GM12878 (cell line): ENCODE measurements around the gene NHSL1. TPM values are rescaled to one million over a fixed set of nuclear protein-coding genes. Genes with fewer than 3 reads are reported as not detected.

Experiments
- ATAC-seq: fragments of 200-7000 bp; cut with Tn5 transposase; 3 replicates; pipeline ENCODE4 v1.9.1; 2020; ENCODE audit warnings: mild to moderate bottlenecking, moderate library complexity
- BruUV-seq: library from RNA; stranded (reverse); fragments of 400-500 nt; replicated peaks from 2 replicates; lab custom pipeline; 2021; lab: Mats Ljungman, UMichigan
- CTCF ChIA-PET: fragments of 300-600 bp; sonication (Branson Sonifier 250); formaldehyde crosslinking; extraction: SDS; loops from one replicate; lab custom pipeline; 2021; ENCODE audit warnings: inconsistent platforms; lab: Yijun Ruan, JAX
- POLR2A ChIA-PET: fragments of 350-600 bp; formaldehyde crosslinking; extraction: SDS; loops from one replicate; lab custom pipeline; 2021; ENCODE audit warnings: inconsistent platforms; lab: Charles Lee
- RAD21 ChIA-PET: fragments of 300-600 bp; sonication (Branson Sonifier 250); formaldehyde crosslinking; loops from one replicate; lab custom pipeline; 2023; ENCODE audit warnings: antibody characterized with exemption; ENCODE audit not compliant: unreplicated experiment; lab: Charles Lee
- SMC1A ChIA-PET: fragments of 300-600 bp; sonication (Branson Sonifier 250); formaldehyde crosslinking; loops from one replicate; lab custom pipeline; 2023; ENCODE audit not compliant: unreplicated experiment, uncharacterized antibody; lab: Charles Lee
- DNase-seq: peaks from one replicate; pipeline ENCODE4 v3.0.0-alpha.2; 2011; ENCODE audit warnings: low read depth, low spot score
- FAIRE-seq: peaks from 3 replicates; lab custom pipeline; 2011; peaks lifted over from hg19 to GRCh38; lab: Jason Lieb, UNC
- H2AFZ ChIP-seq: 2 replicates; pipeline ENCODE4 v1.6.0; 2011; ENCODE audit warnings: low read depth, low read length, control low read depth; ENCODE audit not compliant: control insufficient read depth
- H3K27ac ChIP-seq: 2 replicates; pipeline ENCODE4 v1.5.1; 2011; ENCODE audit warnings: control low read depth; ENCODE audit not compliant: control insufficient read depth, insufficient read depth
- H3K27me3 ChIP-seq, 2 experiments: replicated peaks in 1 of 2; 2 replicates each; pipeline versions ENCODE4 v1.6.0 to v1.6.1; 2011; ENCODE audit warnings: low read length in 1 of 2; ENCODE audit not compliant: control insufficient read depth in 2 of 2, insufficient read depth in 2 of 2
- H3K36me3 ChIP-seq, 2 experiments: 2 replicates each; pipeline ENCODE4 v1.5.1; 2011; ENCODE audit warnings: low read length in 1 of 2; ENCODE audit not compliant: control insufficient read depth in 2 of 2, insufficient read depth in 2 of 2
- H3K4me1 ChIP-seq: 2 replicates; pipeline ENCODE4 v1.6.1; 2011; ENCODE audit warnings: mild to moderate bottlenecking, low read length, moderate library complexity, mixed read lengths; ENCODE audit not compliant: control insufficient read depth, insufficient read depth
- H3K4me2 ChIP-seq: 2 replicates; pipeline ENCODE4 v1.6.0; 2011; ENCODE audit warnings: control low read depth; ENCODE audit not compliant: control insufficient read depth, insufficient read depth
- H3K4me3 ChIP-seq: fragments of 200-600 bp; sonication (generic); 2 replicates; pipeline ENCODE4 v1.5.1; 2016
- H3K79me2 ChIP-seq: 2 replicates; pipeline ENCODE4 v1.6.0; 2011; ENCODE audit warnings: low read length; ENCODE audit not compliant: control insufficient read depth, insufficient read depth
- H3K9ac ChIP-seq: 2 replicates; pipeline ENCODE4 v1.8.0; 2011; ENCODE audit warnings: low read length, control low read depth, mixed read lengths; ENCODE audit not compliant: control insufficient read depth, insufficient read depth
- H3K9me3 ChIP-seq: replicated peaks from 3 replicates; pipeline ENCODE4 v1.5.1; 2011; ENCODE audit warnings: mild to moderate bottlenecking, low read length; ENCODE audit not compliant: control insufficient read depth, insufficient read depth
- H4K20me1 ChIP-seq: 2 replicates; pipeline ENCODE4 v1.6.0; 2011; ENCODE audit not compliant: control insufficient read depth, insufficient read depth
- CTCF ChIP-seq, 3 experiments: IDR thresholded peaks in 2 of 3; conservative IDR thresholded peaks in 1 of 3; 2 replicates each; pipeline ENCODE4 v1.5.1; 2011; ENCODE audit warnings: low read depth in 3 of 3, low read length in 3 of 3, mild to moderate bottlenecking in 3 of 3, control low read depth in 2 of 3, moderate library complexity in 2 of 3, inconsistent platforms in 1 of 3, mixed read lengths in 1 of 3; ENCODE audit not compliant: control insufficient read depth in 2 of 3, insufficient read depth in 1 of 3; ENCODE audit errors: extremely low read depth in 1 of 3
- MEF2B ChIP-seq: fragments of 450-650 bp; IDR thresholded peaks from 2 replicates; pipeline ENCODE4 v1.6.1; 2018; ENCODE audit warnings: mild to moderate bottlenecking, moderate library complexity; ENCODE audit not compliant: partially characterized antibody, poor library complexity, severe bottlenecking
- NFIC ChIP-seq: IDR thresholded peaks from 2 replicates; pipeline ENCODE4 v1.6.1; 2012; ENCODE audit warnings: low read depth, mild to moderate bottlenecking, inconsistent platforms, low read length, moderate library complexity
- NFYA ChIP-seq: IDR thresholded peaks from 2 replicates; pipeline ENCODE4 v1.6.1; 2011; ENCODE audit warnings: low read depth, mild to moderate bottlenecking, low read length, improper control_type of control experiment, borderline replicate concordance
- NFYB ChIP-seq: IDR thresholded peaks from 2 replicates; pipeline ENCODE4 v1.6.1; 2011; ENCODE audit warnings: low read depth, mild to moderate bottlenecking, low read length, improper control_type of control experiment, moderate library complexity; ENCODE audit not compliant: insufficient read depth
- RBBP5 ChIP-seq: fragments of 200-600 bp; sonication (generic); conservative IDR thresholded peaks from 2 replicates; pipeline ENCODE4 v1.6.1; 2016
- SMC3 ChIP-seq: IDR thresholded peaks from 2 replicates; pipeline ENCODE4 v1.6.1; 2011; ENCODE audit warnings: low read length, improper control_type of control experiment, borderline replicate concordance
- WGBS: methylation state at CpG from one replicate; pipeline ENCODE4 v1.1.6; 2016; ENCODE audit warnings: low lambda C conversion rate; ENCODE audit not compliant: insufficient replicate concordance, insufficient coverage; ENCODE audit errors: missing lambda C conversion rate; 5-methylcytosine and 5-hydroxymethylcytosine counted together
- in situ Hi-C: fragments of 300-500 bp; cut with MboI; formaldehyde crosslinking; loops from 9 replicates; pipeline ENCODE4 v1.14.3; 2018; ENCODE audit warnings: mixed read lengths
- intact Hi-C: fragments of 100-400 bp; cut with micrococcal nuclease; formaldehyde crosslinking; loops from one replicate; pipeline ENCODE4 v1.14.2; 2022; ENCODE audit not compliant: unreplicated experiment
- polyA plus RNA-seq, 11 experiments: library from polyadenylated mRNA; depleted of rRNA in 4 of 11; unstranded in 6 of 11; stranded (reverse) in 5 of 11; fragments of >200 nt; fragmentation: Nextera tagmentation in 4 of 11; fragmentation: Illumina TruSeq in 1 of 11; extraction: Ambion mirVana in 4 of 11; extraction: Trizol in 1 of 11; gene quantifications; 1 replicate in 1 of 11; 2 replicates in 10 of 11; pipeline versions ENCODE4 v1.2.1 to v1.2.3, GENCODE V29; 2011 to 2016; ENCODE audit warnings: inconsistent platforms in 2 of 11, missing spikeins in 2 of 11, low read depth in 1 of 11
- total RNA-seq, 4 experiments: library from RNA; depleted of rRNA in 3 of 4; stranded (reverse); fragments of >200 nt in 3 of 4; fragmentation: Illumina TruSeq in 1 of 4; extraction: Trizol in 1 of 4; gene quantifications; 2 replicates each; pipeline versions ENCODE4 v1.2.1 to v1.2.3, GENCODE V29; 2013 to 2021

NHSL1 gene
- total and polyA plus RNA-seq, 10 of the 15 experiments (the other 5 are each of a cell fraction or from before 2014, with no cell fraction given), result 0.26 to 14.1 (median 0.90) TPM

GRCh38 chr6:138517635-138518034 lies 18.3 kb upstream of the NHSL1 start (continued):
- peak; percentile 47 to 80 (median 75) for TF ChIP-seq CTCF (IDR thresholded peaks at IDR 0.05 in 2 of 3, conservative IDR thresholded peaks at IDR 0.05 in 1 of 3; ENCODE audit: control insufficient read depth in 2 of 3, extremely low read depth in 1 of 3, insufficient read depth in 1 of 3, low read depth in 3 of 3, low read length in 3 of 3)
- no peak for TF ChIP-seq NFYA
- no peak for TF ChIP-seq MEF2B
- no peak for TF ChIP-seq RBBP5
- TF ChIP-seq, all 136 proteins: peak for 6

GRCh38 chr6:138515657-138516248 lies 16.5 kb upstream of the NHSL1 start:
- intact Hi-C loops, result loop anchor here (2.0 to 10.0 kb wide), 2 partner anchors 249 to 399 kb away; no protein-coding TSS in a partner anchor

More at GRCh38 chr6:138515657-138516248, 16.5 kb upstream of the NHSL1 start:
- Histone ChIP-seq H3K4me2 (no peak overlapping the region), H3K4me3 (no peak overlapping the region), H2AFZ (no peak overlapping the region), H3K36me3 (no peaks in the 10 kb centered on the region), H3K4me1 (no peaks in the 10 kb centered on the region; the same call in 1 of the 2 replicates), H3K79me2 (no peaks in the 10 kb centered on the region), H3K27me3 (0 out of 4 replicates have a peak, but pooled peaks cover 0 to 2% of the 10 kb centered on the region in 2 experiments), H3K9me3 (no peaks in the 10 kb centered on the region; the same call in 2 of the 3 replicates), H4K20me1 (no peaks in the 10 kb centered on the region), H3K27ac (no peak overlapping the region), H3K9ac (no peak overlapping the region)
- no TSS peak for BruUV-seq
- no peak for DNase-seq
- ChIA-PET RAD21 (interaction anchor here (1.0 kb wide), 1 partner anchor 399 kb away, joined by 3 read pairs; no protein-coding TSS in a partner anchor), CTCF (interaction anchor here (0.9 to 7.6 kb wide), 9 partner anchors 11 to 399 kb away, joined by 3 to 65 read pairs (median 4); no protein-coding TSS in a partner anchor), SMC1A (interaction anchor here (0.8 to 3.4 kb wide), 10 partner anchors 10 to 399 kb away, joined by 3 to 14 read pairs (median 4); no protein-coding TSS in a partner anchor), POLR2A (interaction anchor here (0.6 kb wide), 1 partner anchor 1272 kb away, joined by 3 read pairs; no protein-coding TSS in a partner anchor)
- FAIRE-seq, result no peak
- TF ChIP-seq SMC3 (no peak), NFIC (no peak), NFYB (no peak)
- 62% methylated on average over 12 of the region's 12 CpGs for WGBS
- in situ Hi-C loops, result no loop called here
- no peak for ATAC-seq
